MM.1S (cell line): ENCODE results near the gene TPRA1.

Source experiments
- CTCF ChIP-seq: fragments of 300-600 bp; sonication (generic); IDR thresholded peaks from 2 replicates; pipeline ENCODE4 v1.5.1; 2016; ENCODE audit warnings: antibody characterized with exemption, low read length, mixed read lengths
- EZH2 ChIP-seq: fragments of 300-600 bp; sonication (generic); optimal IDR thresholded peaks from 2 replicates; pipeline ENCODE3; 2017; ENCODE audit warnings: low read depth, mild to moderate bottlenecking, antibody characterized with exemption, low read length, mixed read lengths
- EZH2phosphoT487 ChIP-seq: fragments of 300-600 bp; sonication (generic); IDR thresholded peaks from 2 replicates; pipeline ENCODE4 v1.6.1; 2018; ENCODE audit warnings: antibody characterized with exemption, low read length

- TF ChIP-seq CTCF (no peak), EZH2phosphoT487 (no peak), EZH2 (no peak)
Observed at GRCh38 chr3:127578168-127578567, 12.4 kb downstream of the TPRA1 start.
